NB4 (cell line): Measurements from ENCODE around the gene COG7.
A peak's percentile ranks its signal among the peaks of the same experiment; 100 is the strongest.

Source experiments
- CTCF ChIP-seq: IDR thresholded peaks from one replicate; pipeline ENCODE4 v1.5.1; 2012; ENCODE audit warnings: low read depth, low read length
- MAX ChIP-seq: IDR thresholded peaks from 2 replicates; pipeline ENCODE4 v1.6.1; 2011; ENCODE audit warnings: low read depth, low read length

GRCh38 chr16:23371368-23371767, 81.6 kb downstream of the COG7 start:
- peak; percentile 14 for TF ChIP-seq CTCF
- TF ChIP-seq MAX, result no peak
